Ovary (tissue), 9 donors: ENCODE measurements around the gene SFI1. TPM values are rescaled to one million over a fixed set of nuclear protein-coding genes. Genes with fewer than 3 reads are reported as not detected.

Experiments
- DNase-seq, 5 donors: peaks; one replicate each; pipeline ENCODE4 v3.0.0-alpha.2; 2019 to 2020
- H3K27ac ChIP-seq, 2 donors: fragments of 200-600 bp; one replicate each; pipeline versions ENCODE4 v1.5.1 to v1.8.0; 2019 to 2022
- H3K27me3 ChIP-seq: fragments of 200-600 bp; one replicate; pipeline ENCODE4 v1.8.0; 2022
- H3K36me3 ChIP-seq: fragments of 200-600 bp; sonication (generic); one replicate; pipeline ENCODE4 v1.5.1; 2019
- H3K4me1 ChIP-seq: one replicate; pipeline ENCODE4 v1.8.1; 2013; ENCODE audit warnings: mild to moderate bottlenecking, moderate library complexity; ENCODE audit not compliant: insufficient read depth
- H3K4me3 ChIP-seq: fragments of 200-600 bp; sonication (generic); one replicate; pipeline ENCODE4 v1.5.1; 2017
- H3K9me3 ChIP-seq, 2 donors: fragments of 200-600 bp in 1 of 2; sonication (generic) in 1 of 2; one replicate each; pipeline versions ENCODE4 v1.5.1 to v1.8.1; 2013 to 2019; ENCODE audit warnings: mild to moderate bottlenecking in 1 of 2, moderate library complexity in 1 of 2
- CTCF ChIP-seq, 3 donors: fragments of 450-650 bp in 2 of 3; fragments of 200-600 bp in 1 of 3; IDR thresholded peaks; one replicate each; pipeline versions ENCODE4 v1.5.1 to v1.8.0; 2016 to 2022; ENCODE audit warnings: antibody characterized with exemption in 3 of 3, mild to moderate bottlenecking in 1 of 3
- EP300 ChIP-seq: sonication (generic); formaldehyde crosslinking; IDR thresholded peaks from one replicate; pipeline ENCODE4 v1.6.1; 2017; ENCODE audit warnings: antibody characterized with exemption
- POLR2A ChIP-seq: fragments of 450-650 bp; IDR thresholded peaks from one replicate; pipeline ENCODE4 v1.6.1; 2017; ENCODE audit warnings: antibody characterized with exemption, mild to moderate bottlenecking, moderate library complexity
- WGBS, 3 donors: extraction: QIAGEN DNeasy Blood & Tissue Kit in 1 of 3; methylation state at CpG; one replicate each; pipeline versions ENCODE4 v1.1.5 to v1.1.7; 2013 to 2017; 5-methylcytosine and 5-hydroxymethylcytosine counted together
- intact Hi-C, 4 donors: fragments of 100-400 bp; cut with DNase I; formaldehyde crosslinking; loops; one replicate each; pipeline versions ENCODE4 v1.11.0 to v1.15.1; 2022 to 2023
- polyA plus RNA-seq, 2 donors: library from polyadenylated mRNA; stranded (reverse); fragments of 200-250 nt in 1 of 2; fragments of 350-450 nt in 1 of 2; fragmentation: Illumina TruSeq in 1 of 2; extraction: RNeasy Lipid Tissue Mini Kit (QIAGEN cat#74804) in 1 of 2; gene quantifications; one replicate each; pipeline ENCODE4 v1.2.3, GENCODE V29; 2013 to 2014
- total RNA-seq, 7 donors: library from RNA; depleted of rRNA in 2 of 7; stranded (reverse); fragments of >200 nt in 2 of 7; fragmentation: NEBNext Ultra II Directional in 3 of 7; extraction: Animal tissue kit (Norgen Biotek cat#: 25700) in 3 of 7; gene quantifications; one replicate each; pipeline versions ENCODE4 v1.1.0 to v1.2.4, GENCODE V29; 2016 to 2023
- donor health status: DM: no; HTN: no; CAD: no; lungs with moderate emphysema.
- donor health status: DM: no; HTN: no; CAD: no.
- donor health status: Bipolar disorder and iron deficiency.
- donor health status: DM: yes; HTN: yes; CAD: no.
- donor health status: DM: no; HTN: no; CAD: no.
- donor health status: DM: yes; HTN: yes; CAD: no.

The SFI1 gene
- total and polyA plus RNA-seq, 9 donors, result 10.8 to 33.9 (median 25.2) TPM

GRCh38 chr22:31637891-31638618 lies 141.7 kb downstream of the SFI1 start:
- H3K4me1 ChIP-seq, result no peaks in the 10 kb centered on the region
- TF ChIP-seq EP300 (no peak), CTCF (IDR thresholded peaks at IDR 0.05) (no peak), POLR2A (no peak)
- no peaks in the 10 kb centered on the region for H3K9me3 ChIP-seq
- peak overlapping the region in 1 of 2 donors; percentile 12 for H3K27ac ChIP-seq
- H3K27me3 ChIP-seq, result no peaks in the 10 kb centered on the region
- no peak for DNase-seq
- intact Hi-C loops, result loop anchor here in 1 of 4 donors (10.0 kb wide), 1 partner anchor 293 kb away; the partner anchor contains the start of gene PATZ1
- H3K4me3 ChIP-seq, result no peak overlapping the region
- 59 to 66% (median 61%) methylated on average over 15 of the region's 15 CpGs for WGBS, 3 donors
- no peaks in the 10 kb centered on the region for H3K36me3 ChIP-seq

- Histone ChIP-seq H3K27ac (no peak overlapping the region), H3K9me3 (no peaks in the 10 kb centered on the region), H3K36me3 (no peaks in the 10 kb centered on the region), H3K27me3 (no peaks in the 10 kb centered on the region), H3K4me1 (no peaks in the 10 kb centered on the region), H3K4me3 (no peak overlapping the region)
- TF ChIP-seq EP300, result no peak
- TF ChIP-seq POLR2A, result no peak
- TF ChIP-seq CTCF (IDR thresholded peaks at IDR 0.05), result no peak
- intact Hi-C loops, result loop anchor here in 1 of 4 donors (10.0 kb wide), 1 partner anchor 295 kb away; the partner anchor contains the start of gene PATZ1
- no peak for DNase-seq
- WGBS, 3 donors, result 95% methylated on average over 4 of the region's 4 CpGs
Measured at GRCh38 chr22:31639436-31640039, 143.2 kb downstream of the SFI1 start.

GRCh38 chr22:31646186-31647019 lies 150.1 kb downstream of the SFI1 start:
- no peaks in the 10 kb centered on the region for H3K27me3 ChIP-seq
- no peak overlapping the region for H3K4me3 ChIP-seq
- 52 to 56% (median 55%) methylated on average over 6 of the region's 6 CpGs for WGBS, 3 donors
- intact Hi-C loops, result no loop called here
- H3K9me3 ChIP-seq, result no peaks in the 10 kb centered on the region
- H3K36me3 ChIP-seq, result no peaks in the 10 kb centered on the region
- no peak overlapping the region for H3K27ac ChIP-seq
- TF ChIP-seq EP300 (no peak), POLR2A (no peak), CTCF (IDR thresholded peaks at IDR 0.05) (no peak)
- DNase-seq, result no peak
- peaks cover 1% of the 10 kb centered on the region for H3K4me1 ChIP-seq

GRCh38 chr22:31647066-31647465 lies 150.7 kb downstream of the SFI1 start:
- H3K27me3 ChIP-seq, result no peaks in the 10 kb centered on the region
- H3K27ac ChIP-seq, result no peak overlapping the region
- intact Hi-C loops, result no loop called here
- WGBS, 3 donors, result 91 to 96% (median 96%) methylated on average over 3 of the region's 3 CpGs
- DNase-seq, result no peak
- H3K36me3 ChIP-seq, result no peaks in the 10 kb centered on the region
- no peaks in the 10 kb centered on the region for H3K9me3 ChIP-seq
- no peak overlapping the region for H3K4me3 ChIP-seq
- no peak for TF ChIP-seq EP300
- TF ChIP-seq POLR2A, result no peak
- no peak for TF ChIP-seq CTCF (IDR thresholded peaks at IDR 0.05)
- H3K4me1 ChIP-seq, result peaks cover 1% of the 10 kb centered on the region
